ENCODE data around the gene RUBCNL.
"Not testable (repeated sequence)": the region's sequence is repeated elsewhere in the genome, so short reads cannot be mapped to it uniquely, and the experiment has no call there.

RUBCNL gene, protein sequence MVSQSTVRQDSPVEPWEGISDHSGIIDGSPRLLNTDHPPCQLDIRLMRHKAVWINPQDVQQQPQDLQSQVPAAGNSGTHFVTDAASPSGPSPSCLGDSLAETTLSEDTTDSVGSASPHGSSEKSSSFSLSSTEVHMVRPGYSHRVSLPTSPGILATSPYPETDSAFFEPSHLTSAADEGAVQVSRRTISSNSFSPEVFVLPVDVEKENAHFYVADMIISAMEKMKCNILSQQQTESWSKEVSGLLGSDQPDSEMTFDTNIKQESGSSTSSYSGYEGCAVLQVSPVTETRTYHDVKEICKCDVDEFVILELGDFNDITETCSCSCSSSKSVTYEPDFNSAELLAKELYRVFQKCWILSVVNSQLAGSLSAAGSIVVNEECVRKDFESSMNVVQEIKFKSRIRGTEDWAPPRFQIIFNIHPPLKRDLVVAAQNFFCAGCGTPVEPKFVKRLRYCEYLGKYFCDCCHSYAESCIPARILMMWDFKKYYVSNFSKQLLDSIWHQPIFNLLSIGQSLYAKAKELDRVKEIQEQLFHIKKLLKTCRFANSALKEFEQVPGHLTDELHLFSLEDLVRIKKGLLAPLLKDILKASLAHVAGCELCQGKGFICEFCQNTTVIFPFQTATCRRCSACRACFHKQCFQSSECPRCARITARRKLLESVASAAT

DNA sequence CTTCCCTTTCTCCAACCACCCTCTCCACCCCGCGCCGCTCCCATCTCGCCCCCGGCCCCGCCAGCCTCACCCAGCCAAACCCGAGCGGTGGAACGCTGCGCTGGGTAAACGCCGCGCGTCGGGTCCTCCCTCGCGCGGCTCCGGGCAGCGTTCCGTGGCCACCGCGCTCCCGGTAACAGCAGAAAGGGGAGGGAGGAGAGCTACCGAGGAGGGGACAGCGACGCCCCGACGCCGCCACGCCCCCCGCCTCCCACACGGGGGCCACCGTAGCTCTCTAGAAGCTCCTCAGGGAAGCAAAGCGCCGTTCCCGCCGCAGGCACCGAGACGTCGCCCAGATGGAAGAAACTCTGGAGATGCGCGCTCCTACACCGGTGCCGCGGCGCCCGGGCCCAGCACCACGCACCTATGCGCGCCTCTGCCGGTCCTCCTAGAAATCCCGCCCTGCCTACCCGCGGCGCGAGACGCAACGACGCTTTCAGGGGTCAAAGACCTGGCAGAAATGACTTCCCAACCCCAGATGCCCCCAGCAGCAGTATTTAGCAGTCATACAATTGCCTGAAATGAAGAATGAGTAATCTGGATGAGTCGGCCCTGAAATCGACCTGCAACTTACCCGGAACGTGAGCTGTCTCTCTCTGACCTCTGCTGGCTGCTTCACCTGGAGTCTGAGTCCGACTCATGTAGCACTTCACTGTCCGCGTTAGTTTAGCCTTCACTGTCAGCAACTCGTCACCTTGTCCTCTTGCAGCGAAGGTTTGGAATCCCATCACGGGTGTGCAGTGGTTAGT lies at the start of gene RUBCNL:
RUBCNL (minus strand) TSS at position 189 of the 788 bp plus-strand sequence. CDS start 14,777 bp downstream, outside the sequence.
- DNase-seq = no peak

DNA sequence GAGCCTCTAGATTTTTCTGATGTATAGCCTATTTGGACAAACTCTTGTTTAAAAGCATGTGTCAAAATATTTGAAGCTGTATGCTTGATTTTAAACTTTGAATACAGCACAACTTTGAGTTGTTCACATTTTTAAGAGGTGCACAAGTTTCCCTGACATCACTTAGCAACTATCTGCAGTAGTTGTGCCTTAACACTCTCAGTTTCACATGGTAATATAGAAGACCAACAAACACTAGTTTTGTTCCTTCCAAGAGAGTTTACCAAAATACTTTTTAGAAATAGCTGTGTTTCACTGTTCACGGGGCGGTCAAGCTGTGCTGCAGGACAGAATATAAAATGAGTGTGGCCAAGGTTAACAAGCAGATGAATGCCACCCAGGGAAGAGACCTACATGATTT lies 42.5 kb upstream of the RUBCNL start:
- not testable (repeated sequence) for DNase-seq

DNA sequence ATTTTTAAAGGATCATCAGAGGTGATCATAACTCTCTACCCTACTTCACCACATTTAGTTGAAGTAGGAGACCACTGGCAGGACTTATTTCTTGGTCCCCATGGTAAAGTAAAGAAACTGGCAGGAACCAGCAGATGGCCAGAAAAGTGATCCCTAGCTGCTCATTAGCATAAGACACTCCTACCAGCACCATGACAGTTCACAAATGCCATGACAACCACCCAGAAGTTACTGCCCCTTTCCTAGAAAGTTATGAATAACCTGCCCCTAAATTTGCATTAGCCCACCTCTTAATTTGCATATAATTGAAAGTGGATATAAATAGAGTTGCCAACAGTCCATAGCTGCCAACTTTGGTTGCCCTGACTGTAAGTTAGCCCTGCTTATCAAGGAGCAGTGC lies 18.4 kb upstream of the RUBCNL start:
- DNase-seq = no peak

DNA sequence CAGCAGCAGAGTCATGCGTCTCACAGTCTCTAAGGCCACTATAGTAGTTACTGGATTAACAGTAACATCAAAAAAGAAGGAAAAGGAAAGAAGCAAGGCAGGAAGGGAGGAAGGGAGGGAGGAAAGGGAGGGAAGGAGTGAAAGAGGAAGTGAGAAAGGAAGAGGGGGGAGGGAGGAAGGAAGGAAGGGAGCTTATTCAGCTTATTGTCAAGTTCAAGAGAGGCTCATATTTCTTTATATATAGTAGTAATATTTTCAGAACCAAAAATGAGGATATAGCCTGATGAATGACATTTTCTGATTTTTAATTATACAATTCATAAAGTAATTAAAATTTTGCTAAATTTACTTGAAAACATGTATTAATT lies 17.7 kb upstream of the RUBCNL start:
- no peak for DNase-seq

GRCh38 chr13:46403851-46404732 lies 17.0 kb upstream of the RUBCNL start:
- no peak for DNase-seq

- no peak for DNase-seq
These were observed 15.1 kb upstream of the RUBCNL start for GRCh38 chr13:46402178-46402577.

- DNase-seq = no peak
These were observed 14.4 kb upstream of the RUBCNL start for GRCh38 chr13:46401432-46401831.

GRCh38 chr13:46396341-46396740 lies 9.3 kb upstream of the RUBCNL start:
- DNase-seq = no peak

- DNase-seq = no peak
These were observed 5.9 kb upstream of the RUBCNL start for GRCh38 chr13:46392967-46393366.

DNA sequence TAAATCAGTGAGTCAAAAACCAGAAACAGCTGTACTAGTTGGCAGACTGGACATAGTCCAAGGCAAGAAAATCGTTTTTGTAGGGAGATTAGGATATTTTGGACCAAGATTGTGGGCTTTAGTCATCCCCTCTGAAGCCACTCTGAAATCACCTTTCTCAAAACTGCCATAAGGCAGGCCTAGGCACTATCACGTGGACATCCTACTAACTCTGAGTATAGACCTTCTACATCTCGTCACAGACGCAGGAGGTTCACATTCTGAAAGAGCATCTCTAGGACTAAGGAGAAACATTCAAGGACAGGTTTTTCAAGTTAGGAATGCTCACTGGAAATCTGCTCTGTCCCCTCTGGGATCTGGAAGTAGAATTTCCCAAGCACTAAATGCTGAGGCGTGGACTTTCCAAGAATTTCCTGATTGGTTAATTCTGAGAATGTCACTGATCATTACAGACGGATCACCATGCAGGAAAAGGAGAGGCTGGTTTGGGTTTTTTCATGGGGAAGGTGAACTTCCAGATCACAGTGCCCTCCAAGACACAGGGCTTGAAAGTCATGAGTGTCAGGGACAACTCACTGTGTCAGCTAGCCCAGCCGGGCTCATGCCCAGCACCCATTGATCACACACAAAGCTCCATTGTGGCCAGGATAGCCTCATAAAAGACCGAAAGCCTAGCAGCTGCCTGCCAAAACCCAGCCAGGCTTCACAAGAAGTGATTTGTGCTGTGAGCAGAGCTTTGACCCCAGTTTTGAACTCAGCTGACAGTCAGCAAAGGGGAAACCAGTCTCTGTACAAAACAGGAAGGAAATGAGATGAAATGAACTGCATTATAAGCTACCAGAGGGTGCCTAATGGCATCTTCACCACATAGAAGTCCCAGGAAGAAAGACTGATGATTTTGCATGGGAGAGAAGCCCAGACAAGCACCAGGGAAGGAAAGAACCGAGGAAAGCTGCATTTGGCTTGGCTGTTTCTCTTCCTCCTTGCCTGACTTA lies 2.7 kb upstream of the RUBCNL start:
- DNase-seq = no peak

- peak; percentile 19 for DNase-seq
These were observed 1.8 kb upstream of the RUBCNL start for GRCh38 chr13:46388846-46389245.

DNA sequence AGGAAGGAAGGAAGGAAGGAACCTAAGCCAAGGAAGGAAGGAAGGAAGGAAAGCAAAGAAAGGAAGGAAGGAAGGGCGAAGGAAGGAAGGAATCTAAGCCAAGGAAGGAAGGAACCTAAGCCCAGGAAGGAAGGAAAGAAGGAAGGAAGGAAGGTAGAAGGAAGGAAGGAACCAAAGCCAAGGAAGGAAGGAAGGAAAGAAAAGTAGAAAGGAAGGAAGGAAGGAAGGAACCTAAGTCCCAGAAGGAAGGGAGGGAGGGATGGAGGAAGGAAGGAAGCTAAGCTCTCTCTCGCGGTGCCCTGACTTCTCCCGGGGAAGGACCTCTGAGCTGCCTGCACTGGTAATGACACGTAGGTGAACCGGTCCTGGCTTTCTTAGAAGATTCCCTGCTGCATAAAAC lies 1.3 kb upstream of the RUBCNL start:
- DNase-seq = no peak

DNA sequence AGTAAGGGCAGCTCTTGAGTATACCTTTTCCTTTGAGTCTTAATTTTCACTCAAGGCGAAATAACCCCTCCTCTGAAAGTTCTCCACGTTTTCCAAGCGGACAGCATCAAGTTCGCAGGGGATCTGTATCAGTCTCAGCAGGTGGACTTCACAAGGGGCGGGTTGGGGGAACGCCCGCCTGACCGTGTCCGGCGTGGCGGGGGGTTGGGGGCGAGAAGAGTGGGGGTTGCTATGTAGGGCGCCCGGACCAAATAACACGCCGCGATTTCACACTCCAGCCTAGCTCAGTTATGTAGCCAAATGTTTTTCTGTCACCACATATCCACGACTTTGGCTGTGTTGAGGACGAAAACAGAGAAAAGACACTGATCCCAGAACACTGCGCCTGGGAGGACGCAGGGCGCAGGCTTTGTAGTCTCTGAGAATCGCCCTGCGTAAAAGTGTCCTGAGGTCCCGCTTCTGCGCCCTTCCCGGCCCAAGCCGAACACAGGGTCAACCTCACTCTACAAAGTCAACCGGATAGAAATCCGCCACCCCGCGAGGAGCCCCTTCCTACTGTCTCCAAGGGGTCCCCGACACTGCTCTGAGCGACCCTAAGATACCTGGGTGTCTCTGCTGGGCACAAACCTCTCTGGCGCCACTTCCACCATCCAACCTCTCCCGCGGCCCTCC lies 524 bp downstream of the RUBCNL start:
- DNase-seq = no peak

- no peak for DNase-seq
These were observed 1.1 kb downstream of the RUBCNL start for GRCh38 chr13:46385946-46386345.

GRCh38 chr13:46383383-46383782 lies 3.7 kb downstream of the RUBCNL start:
- no peak for DNase-seq

GRCh38 chr13:46382224-46382623 lies 4.8 kb downstream of the RUBCNL start:
- DNase-seq = no peak

DNA sequence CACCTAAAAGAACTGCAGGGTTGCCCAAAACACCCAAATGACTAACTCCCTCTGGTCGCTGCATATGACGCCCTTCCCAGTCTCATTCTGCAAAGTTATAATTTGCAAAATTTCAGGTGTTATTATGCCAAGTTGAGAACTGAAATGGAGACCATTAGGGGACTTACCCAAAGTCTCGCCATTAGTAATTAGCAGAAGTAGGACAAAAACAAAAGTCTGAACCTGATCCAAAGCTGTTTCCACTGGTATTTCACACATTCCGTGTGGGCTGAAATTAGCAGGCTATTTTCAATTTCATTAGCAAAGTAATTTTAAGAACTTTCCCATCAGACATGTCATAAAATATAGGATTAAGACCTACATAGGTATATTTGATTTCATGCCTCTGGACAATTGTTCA lies 6.8 kb downstream of the RUBCNL start:
- DNase-seq = no peak

DNA sequence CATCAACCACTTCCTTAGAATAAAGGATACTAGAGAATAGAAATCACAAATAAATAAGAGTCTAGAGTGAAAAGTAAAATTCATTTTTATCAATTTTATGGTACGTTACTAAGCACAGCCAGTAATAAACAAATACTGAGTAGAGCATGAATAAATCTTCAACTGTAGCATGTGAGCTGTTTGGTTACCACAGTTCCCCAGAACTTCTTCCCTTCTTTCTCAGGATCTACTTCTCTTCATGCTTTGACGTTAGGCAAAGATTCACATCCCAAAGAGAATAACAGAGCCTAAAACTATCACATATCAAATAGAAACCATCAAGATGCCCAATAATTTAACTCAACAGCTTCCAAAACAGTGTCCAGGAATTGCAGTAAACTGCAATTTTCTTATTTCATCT lies 7.4 kb downstream of the RUBCNL start:
- DNase-seq = no peak

GRCh38 chr13:46378411-46378810 lies 8.6 kb downstream of the RUBCNL start:
- DNase-seq = no peak

DNA sequence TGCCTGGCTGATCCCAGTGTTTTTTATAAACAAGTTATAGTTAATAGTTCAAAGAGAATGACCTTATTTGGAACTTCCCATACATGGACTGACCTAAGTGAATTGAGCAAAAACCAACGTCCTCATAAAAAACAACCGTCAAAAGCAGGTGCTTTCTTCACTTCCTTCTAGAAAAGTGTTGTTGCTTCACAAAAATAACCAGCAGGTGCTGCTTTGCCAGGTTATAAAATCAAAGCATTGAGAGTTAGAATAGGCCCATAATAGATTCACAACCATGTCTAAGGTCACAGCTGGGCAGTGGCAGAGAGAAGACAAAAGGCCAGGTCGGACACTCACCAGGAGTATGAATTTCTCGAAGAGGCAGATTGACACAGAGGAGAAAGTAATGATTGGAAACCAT lies 9.5 kb downstream of the RUBCNL start:
- DNase-seq = no peak

GRCh38 chr13:46374710-46375109 lies 12.3 kb downstream of the RUBCNL start:
- DNase-seq = no peak

Data from NCI-H226 (cell line).